WI38 (cell line): ENCODE data around the gene ADAM33.

Source experiments
- H3K4me3 ChIP-seq: 2 replicates; pipeline ENCODE4 v1.5.1; 2011; ENCODE audit warnings: low read depth, mild to moderate bottlenecking, control low read depth, low read length
- CTCF ChIP-seq: IDR thresholded peaks from 2 replicates; pipeline ENCODE4 v1.5.1; 2012; ENCODE audit warnings: low read depth, mild to moderate bottlenecking, control low read depth, low read length

The ADAM33 gene

GRCh38 chr20:3671986-3672546 lies 9.7 kb downstream of the ADAM33 start:
- TF ChIP-seq CTCF = no peak
- H3K4me3 ChIP-seq = no peak overlapping the region

- no peak overlapping the region for H3K4me3 ChIP-seq
- no peak for TF ChIP-seq CTCF
Measured at GRCh38 chr20:3670945-3671344, 10.9 kb downstream of the ADAM33 start.

- H3K4me3 ChIP-seq = no peak overlapping the region
- peak; percentile 27; the same call in 1 of the 2 replicates for TF ChIP-seq CTCF
Measured at GRCh38 chr20:3670511-3670910, 11.3 kb downstream of the ADAM33 start.

DNA sequence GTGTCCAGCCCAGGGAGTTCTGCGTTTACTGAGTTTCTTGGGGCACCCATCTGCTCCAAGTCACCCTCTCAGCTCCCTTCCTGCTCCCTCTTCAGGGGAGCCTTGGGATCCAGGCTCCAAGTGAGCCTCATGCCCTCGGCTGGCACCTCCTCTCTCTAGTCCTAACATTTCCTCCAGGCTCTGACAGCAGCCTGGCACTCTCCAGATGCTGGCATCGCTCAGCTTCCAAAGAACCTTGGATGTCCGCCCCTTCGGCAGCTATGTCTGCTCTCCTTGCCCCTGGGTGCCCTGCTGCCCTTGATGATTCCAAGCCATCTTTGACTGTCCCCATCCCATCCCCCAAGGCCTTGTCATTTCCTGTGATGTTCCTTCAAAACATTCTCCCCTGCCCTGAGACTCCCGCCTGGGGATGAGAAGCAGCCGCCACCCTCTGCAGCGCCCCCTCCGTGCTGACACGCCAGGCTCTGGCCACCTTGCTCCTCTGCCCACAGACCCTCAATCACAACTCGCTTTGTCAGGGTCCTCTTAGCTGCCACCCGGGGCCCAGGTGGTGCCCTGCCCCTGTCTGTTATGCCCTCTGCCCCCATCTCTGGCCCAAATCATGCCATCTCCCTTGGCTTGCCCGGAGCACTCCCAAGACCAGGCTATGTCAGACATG lies 12.0 kb downstream of the ADAM33 start:
- H3K4me3 ChIP-seq = no peak overlapping the region
- no peak for TF ChIP-seq CTCF

GRCh38 chr20:3667434-3668037 lies 14.3 kb downstream of the ADAM33 start:
- no peak overlapping the region for H3K4me3 ChIP-seq
- TF ChIP-seq CTCF = no peak

DNA sequence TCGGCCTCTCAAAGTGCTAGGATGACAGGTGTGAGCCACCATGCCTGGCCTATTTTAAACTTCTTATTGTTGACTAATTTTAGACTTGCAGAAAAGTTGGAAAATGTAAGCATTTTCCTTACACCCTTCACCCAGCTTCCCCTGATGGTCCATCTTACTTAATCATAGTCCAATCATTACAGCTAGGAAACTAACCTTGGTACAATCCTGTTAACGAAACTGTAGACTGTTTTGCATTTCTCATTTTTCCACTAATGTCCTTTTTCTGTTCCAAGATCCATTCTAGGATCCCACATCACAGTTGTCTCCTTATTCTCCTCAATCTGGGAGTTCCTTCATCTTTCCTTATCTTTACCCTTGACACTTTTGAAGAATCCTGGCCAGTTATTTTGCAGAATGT lies 18.0 kb downstream of the ADAM33 start:
- TF ChIP-seq CTCF = no peak
- H3K4me3 ChIP-seq = no peak overlapping the region

GRCh38 chr20:3663031-3663701 lies 18.6 kb downstream of the ADAM33 start, which contains the start of gene GFRA4:
Gene GFRA4, minus strand, starts transcription at chr20:3663399. Its CDS starts 0 bp downstream, at chr20:3663399.
- TF ChIP-seq CTCF = no peak
- no peak within 1 kb of the TSS for H3K4me3 ChIP-seq
